ENCODE results near the gene FLRT1.

DNA sequence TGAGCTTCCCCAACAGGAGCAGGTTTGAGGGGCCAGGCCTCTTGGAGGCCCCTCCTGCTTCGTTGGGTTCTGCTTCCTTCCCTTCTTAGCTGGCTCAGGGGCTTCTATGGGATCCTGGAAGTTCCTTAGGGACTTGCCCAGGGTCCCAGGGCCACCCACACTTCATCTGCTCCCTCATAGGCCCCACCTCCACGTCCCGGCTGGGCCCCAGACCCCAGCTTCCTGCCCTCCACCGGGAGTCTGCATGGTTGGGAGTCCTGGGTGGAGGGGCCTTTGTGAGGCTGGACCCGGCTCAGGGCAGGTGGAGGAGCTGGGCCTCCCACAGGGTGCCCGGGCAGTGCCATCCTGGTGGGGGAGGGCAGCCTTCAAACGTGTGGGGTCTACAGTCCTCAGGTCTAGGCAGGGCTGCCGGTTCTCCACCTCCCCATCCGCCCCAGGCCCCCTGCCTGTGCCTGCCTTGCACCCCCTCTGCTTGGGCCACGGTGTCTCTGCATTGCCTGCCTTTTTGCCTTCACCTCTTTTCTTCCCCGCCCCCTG lies 37.9 kb upstream of the FLRT1 start:
- TF ChIP-seq POLR2A (IDR thresholded peaks at IDR 0.05) = no peak
- TF ChIP-seq, protein P1, sequence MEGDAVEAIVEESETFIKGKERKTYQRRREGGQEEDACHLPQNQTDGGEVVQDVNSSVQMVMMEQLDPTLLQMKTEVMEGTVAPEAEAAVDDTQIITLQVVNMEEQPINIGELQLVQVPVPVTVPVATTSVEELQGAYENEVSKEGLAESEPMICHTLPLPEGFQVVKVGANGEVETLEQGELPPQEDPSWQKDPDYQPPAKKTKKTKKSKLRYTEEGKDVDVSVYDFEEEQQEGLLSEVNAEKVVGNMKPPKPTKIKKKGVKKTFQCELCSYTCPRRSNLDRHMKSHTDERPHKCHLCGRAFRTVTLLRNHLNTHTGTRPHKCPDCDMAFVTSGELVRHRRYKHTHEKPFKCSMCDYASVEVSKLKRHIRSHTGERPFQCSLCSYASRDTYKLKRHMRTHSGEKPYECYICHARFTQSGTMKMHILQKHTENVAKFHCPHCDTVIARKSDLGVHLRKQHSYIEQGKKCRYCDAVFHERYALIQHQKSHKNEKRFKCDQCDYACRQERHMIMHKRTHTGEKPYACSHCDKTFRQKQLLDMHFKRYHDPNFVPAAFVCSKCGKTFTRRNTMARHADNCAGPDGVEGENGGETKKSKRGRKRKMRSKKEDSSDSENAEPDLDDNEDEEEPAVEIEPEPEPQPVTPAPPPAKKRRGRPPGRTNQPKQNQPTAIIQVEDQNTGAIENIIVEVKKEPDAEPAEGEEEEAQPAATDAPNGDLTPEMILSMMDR (IDR thresholded peaks at IDR 0.05) = no peak

Data from lower leg skin (tissue), 3 donors.